Memory B cell (primary cell): Measurements from ENCODE around the gene CDH12.
"Not testable (repeated sequence)": the region's sequence is repeated elsewhere in the genome, so short reads cannot be mapped to it uniquely, and the experiment has no call there.

Source experiments
- ATAC-seq: fragments of 150-1000 bp; cut with Tn5 transposase; 2 replicates; pipeline ENCODE4 v1.10.0; 2021; ENCODE audit warnings: low read depth, mild to moderate bottlenecking, moderate library complexity
- DNase-seq, 2 donors: peaks; one replicate each; pipeline ENCODE4 v3.0.0; 2022; ENCODE audit warnings: low spot score in 2 of 2
- H3K27ac Mint-ChIP-seq: one replicate; pipeline ENCODE4 v1.8.0; 2022; ENCODE audit warnings: mild to moderate bottlenecking, moderate library complexity, mixed read lengths
- H3K27me3 Mint-ChIP-seq: one replicate; pipeline ENCODE4 v1.8.0; 2022; ENCODE audit warnings: mixed read lengths
- H3K36me3 Mint-ChIP-seq: one replicate; pipeline ENCODE4 v1.8.0; 2022; ENCODE audit warnings: mild to moderate bottlenecking, mixed read lengths
- H3K4me1 Mint-ChIP-seq: one replicate; pipeline ENCODE4 v1.8.0; 2022; ENCODE audit warnings: mixed read lengths
- H3K4me3 Mint-ChIP-seq: one replicate; pipeline ENCODE4 v1.8.0; 2022; ENCODE audit warnings: mild to moderate bottlenecking, moderate library complexity, mixed read lengths
- H3K9me3 Mint-ChIP-seq: one replicate; pipeline ENCODE4 v1.8.0; 2022; ENCODE audit warnings: mixed read lengths

The CDH12 gene

DNA sequence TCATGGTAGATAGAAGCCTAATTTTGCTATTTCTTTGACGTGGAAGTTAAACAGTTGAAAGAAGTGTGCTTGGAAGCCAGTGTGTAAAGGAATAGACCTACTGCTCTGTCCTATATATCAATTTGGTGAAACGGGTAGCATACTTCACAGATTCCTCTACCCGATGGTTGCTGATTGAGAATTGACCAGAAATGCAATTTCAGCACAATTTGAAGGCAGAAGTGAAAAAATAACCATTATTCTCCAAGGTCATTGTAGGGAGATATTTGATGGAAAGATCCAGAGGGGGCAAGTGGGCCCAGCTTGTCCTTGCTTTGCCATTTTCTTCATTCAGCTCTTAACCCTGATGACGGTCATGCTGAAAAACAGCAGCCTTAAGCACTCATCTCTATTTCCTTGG is 15.3 kb downstream of the CDH12 start:
- no peak overlapping the region for H3K4me3 Mint-ChIP-seq
- H3K27ac Mint-ChIP-seq, result no peak overlapping the region
- H3K4me1 Mint-ChIP-seq, result no peaks in the 10 kb centered on the region
- peaks cover 6% of the 10 kb centered on the region for H3K9me3 Mint-ChIP-seq
- H3K27me3 Mint-ChIP-seq, result no peaks in the 10 kb centered on the region
- ATAC-seq, result no peak
- no peak for DNase-seq
- H3K36me3 Mint-ChIP-seq, result no peaks in the 10 kb centered on the region

DNA sequence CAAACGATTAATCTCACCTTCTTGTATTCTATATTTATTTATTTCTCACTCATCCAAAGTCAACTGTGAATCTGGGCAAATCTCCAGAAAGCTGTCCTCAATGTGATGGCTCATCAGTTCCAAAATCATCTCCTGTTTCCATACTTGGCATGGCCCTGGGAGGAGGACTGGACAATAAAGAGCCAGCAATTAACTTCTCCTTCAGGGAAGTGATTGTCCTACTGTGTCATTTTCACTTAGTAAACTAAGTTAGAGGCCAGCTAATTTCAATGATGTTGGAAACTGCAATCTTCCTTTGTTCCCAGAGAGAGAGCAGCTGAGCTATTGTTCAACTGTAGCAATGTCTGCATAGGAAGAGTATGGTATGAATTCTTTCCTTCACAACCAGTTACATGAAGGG is 17.5 kb downstream of the CDH12 start:
- ATAC-seq (no peak), DNase-seq (no peak)
- Mint-ChIP-seq H3K36me3 (no peaks in the 10 kb centered on the region), H3K4me3 (no peak overlapping the region), H3K9me3 (peaks cover 5% of the 10 kb centered on the region), H3K27me3 (no peaks in the 10 kb centered on the region), H3K4me1 (no peaks in the 10 kb centered on the region), H3K27ac (no peak overlapping the region)

- H3K4me3 Mint-ChIP-seq, result no peak overlapping the region
- H3K9me3 Mint-ChIP-seq, result peaks cover 3% of the 10 kb centered on the region
Measured at GRCh38 chr5:22793463-22793862, 59.7 kb downstream of the CDH12 start.

GRCh38 chr5:22787807-22788206 is 65.3 kb downstream of the CDH12 start:
- no peak for ATAC-seq
- Mint-ChIP-seq H3K9me3 (peaks cover 3% of the 10 kb centered on the region), H3K4me3 (no peak overlapping the region), H3K4me1 (no peaks in the 10 kb centered on the region), H3K36me3 (no peaks in the 10 kb centered on the region), H3K27me3 (no peaks in the 10 kb centered on the region), H3K27ac (no peak overlapping the region)
- no peak for DNase-seq

More at GRCh38 chr5:22793463-22793862, 59.7 kb downstream of the CDH12 start:
- DNase-seq (no peak), ATAC-seq (no peak)
- Mint-ChIP-seq H3K27me3 (no peaks in the 10 kb centered on the region), H3K4me1 (no peaks in the 10 kb centered on the region), H3K27ac (no peak overlapping the region), H3K36me3 (no peaks in the 10 kb centered on the region)

DNA sequence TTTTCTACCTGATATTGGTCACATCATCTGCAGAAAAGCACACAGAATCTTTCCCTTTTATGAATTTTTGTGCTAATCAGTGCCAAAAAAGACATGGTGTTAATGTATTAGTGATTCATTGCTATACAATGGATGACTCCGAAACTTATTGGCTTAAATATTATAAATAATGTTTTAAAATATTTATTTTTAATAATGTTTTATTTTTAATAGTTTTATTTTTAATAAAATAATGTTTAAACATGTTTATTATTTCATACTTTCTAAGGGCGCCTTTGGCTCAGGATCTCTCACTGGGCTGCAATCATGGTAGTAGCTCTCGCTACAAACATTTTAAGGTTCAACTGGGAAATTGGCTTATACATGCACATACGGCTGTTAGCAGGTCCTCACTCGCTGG is 65.7 kb downstream of the CDH12 start:
- Mint-ChIP-seq H3K9me3 (peaks cover 3% of the 10 kb centered on the region), H3K36me3 (no peaks in the 10 kb centered on the region), H3K27me3 (no peaks in the 10 kb centered on the region), H3K4me1 (no peaks in the 10 kb centered on the region), H3K4me3 (no peak overlapping the region), H3K27ac (no peak overlapping the region)
- ATAC-seq (no peak), DNase-seq (no peak)

- no peak for ATAC-seq
- H3K4me3 Mint-ChIP-seq, result no peak overlapping the region
- no peak overlapping the region for H3K27ac Mint-ChIP-seq
Measured at GRCh38 chr5:22780756-22781155, 72.4 kb downstream of the CDH12 start.

DNA sequence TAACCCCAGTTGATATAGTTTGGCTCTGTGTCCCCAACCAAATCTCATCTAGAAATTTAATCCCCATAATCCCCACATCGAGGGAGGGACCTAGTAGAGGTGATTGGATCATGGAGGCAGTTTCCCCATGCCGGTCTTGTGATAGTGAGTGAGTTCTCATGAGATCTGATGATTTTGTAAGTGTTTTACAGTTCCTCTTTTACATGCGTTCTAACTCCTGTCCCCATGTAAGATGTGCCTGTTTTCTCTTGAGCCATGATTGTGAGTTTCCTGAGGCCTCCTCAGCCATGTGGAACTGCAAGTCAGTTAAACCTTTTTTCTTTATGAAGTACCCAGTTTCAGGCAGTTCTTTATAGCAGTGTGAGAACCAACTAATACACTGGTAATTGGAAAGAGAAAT is 73.6 kb downstream of the CDH12 start:
- no peak for DNase-seq
- no peak overlapping the region for H3K27ac Mint-ChIP-seq
- no peak for ATAC-seq
- peaks cover 2% of the 10 kb centered on the region for H3K4me1 Mint-ChIP-seq
- H3K9me3 Mint-ChIP-seq, result peaks cover 8% of the 10 kb centered on the region
- H3K36me3 Mint-ChIP-seq, result no peaks in the 10 kb centered on the region
- no peaks in the 10 kb centered on the region for H3K27me3 Mint-ChIP-seq
- no peak overlapping the region for H3K4me3 Mint-ChIP-seq

More at GRCh38 chr5:22780756-22781155, 72.4 kb downstream of the CDH12 start:
- no peaks in the 10 kb centered on the region for H3K36me3 Mint-ChIP-seq
- no peak for DNase-seq
- H3K9me3 Mint-ChIP-seq, result peaks cover 7% of the 10 kb centered on the region
- H3K27me3 Mint-ChIP-seq, result no peaks in the 10 kb centered on the region
- H3K4me1 Mint-ChIP-seq, result peaks cover 2% of the 10 kb centered on the region

GRCh38 chr5:22776285-22776684 is 76.9 kb downstream of the CDH12 start:
- no peak overlapping the region for H3K4me3 Mint-ChIP-seq
- H3K4me1 Mint-ChIP-seq, result peaks cover 2% of the 10 kb centered on the region
- H3K27ac Mint-ChIP-seq, result no peak overlapping the region
- peaks cover 7% of the 10 kb centered on the region for H3K9me3 Mint-ChIP-seq
- H3K27me3 Mint-ChIP-seq, result no peaks in the 10 kb centered on the region
- no peaks in the 10 kb centered on the region for H3K36me3 Mint-ChIP-seq
- DNase-seq (no peak), ATAC-seq (no peak)

DNA sequence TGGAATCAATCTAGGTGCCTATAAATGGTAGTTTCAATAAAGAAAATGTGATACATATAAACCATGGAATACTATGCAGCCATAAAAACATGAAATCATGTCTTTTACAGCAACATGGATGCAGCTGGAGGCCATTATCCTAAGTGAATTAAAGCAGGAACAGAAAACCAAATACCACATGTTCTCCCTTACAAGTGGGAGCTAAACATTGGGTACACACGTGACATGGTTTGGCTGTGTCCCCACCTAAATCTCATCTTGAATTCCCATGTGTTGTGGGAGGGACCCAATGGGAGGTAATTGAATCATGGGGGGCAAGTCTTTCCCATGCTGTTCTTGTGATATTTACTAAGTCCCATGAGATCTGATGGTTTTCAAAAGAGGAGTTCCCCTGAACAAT is 78.9 kb downstream of the CDH12 start:
- H3K27me3 Mint-ChIP-seq, H3K27ac Mint-ChIP-seq, ATAC-seq, H3K4me3 Mint-ChIP-seq, H3K4me1 Mint-ChIP-seq, H3K36me3 Mint-ChIP-seq, H3K9me3 Mint-ChIP-seq, DNase-seq: not testable (repeated sequence)

DNA sequence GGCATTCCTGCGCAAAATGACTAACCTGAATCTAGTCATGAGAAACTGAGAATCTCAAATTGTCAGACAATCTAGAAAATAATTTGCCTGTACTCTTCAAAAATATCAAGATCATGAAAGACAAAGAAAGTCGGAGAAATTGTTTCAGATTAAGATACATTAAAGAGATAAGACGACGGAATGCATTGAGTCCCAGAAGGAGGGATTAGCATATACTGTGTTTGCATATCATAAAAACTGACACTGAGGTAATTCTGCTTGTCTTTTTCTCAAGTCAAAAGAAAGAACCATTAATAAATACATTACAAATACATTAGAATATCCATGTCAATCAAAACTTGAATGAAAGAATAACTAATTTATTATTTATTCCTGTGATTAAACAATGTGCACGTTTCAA is 88.4 kb downstream of the CDH12 start:
- no peak overlapping the region for H3K4me3 Mint-ChIP-seq
- no peaks in the 10 kb centered on the region for H3K27me3 Mint-ChIP-seq
- DNase-seq (no peak), ATAC-seq (no peak)
- no peaks in the 10 kb centered on the region for H3K4me1 Mint-ChIP-seq
- no peaks in the 10 kb centered on the region for H3K36me3 Mint-ChIP-seq
- no peaks in the 10 kb centered on the region for H3K9me3 Mint-ChIP-seq
- H3K27ac Mint-ChIP-seq, result no peak overlapping the region

DNA sequence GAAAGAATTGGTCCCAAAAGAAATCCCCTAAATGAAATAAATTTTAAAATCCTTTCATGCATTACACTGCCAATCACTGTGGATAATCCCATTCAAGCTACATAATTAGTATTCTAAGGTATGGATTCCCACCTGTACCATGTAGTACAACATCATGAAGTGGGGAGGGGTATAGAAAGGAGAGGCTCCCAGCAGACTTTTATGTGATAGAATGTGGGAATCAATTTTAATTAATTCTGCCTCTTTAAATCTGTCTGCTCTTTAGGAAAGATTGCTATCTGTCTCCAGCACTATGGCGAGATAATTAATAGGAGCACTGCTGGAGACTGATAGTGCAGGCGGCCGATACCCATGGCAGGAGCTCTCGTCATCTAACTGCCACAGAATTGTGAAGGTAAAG is 95.4 kb downstream of the CDH12 start:
- no peak for ATAC-seq
- Mint-ChIP-seq H3K9me3 (peaks cover 4% of the 10 kb centered on the region), H3K27ac (no peak overlapping the region), H3K27me3 (no peaks in the 10 kb centered on the region), H3K4me1 (no peaks in the 10 kb centered on the region), H3K4me3 (no peak overlapping the region), H3K36me3 (no peaks in the 10 kb centered on the region)
- DNase-seq, result no peak

- Mint-ChIP-seq H3K27me3 (no peaks in the 10 kb centered on the region), H3K36me3 (no peaks in the 10 kb centered on the region), H3K27ac (no peak overlapping the region), H3K4me1 (no peaks in the 10 kb centered on the region), H3K9me3 (peaks cover 6% of the 10 kb centered on the region), H3K4me3 (no peak overlapping the region)
- DNase-seq (no peak), ATAC-seq (no peak)
Measured at GRCh38 chr5:22754155-22754554, 99.0 kb downstream of the CDH12 start.

DNA sequence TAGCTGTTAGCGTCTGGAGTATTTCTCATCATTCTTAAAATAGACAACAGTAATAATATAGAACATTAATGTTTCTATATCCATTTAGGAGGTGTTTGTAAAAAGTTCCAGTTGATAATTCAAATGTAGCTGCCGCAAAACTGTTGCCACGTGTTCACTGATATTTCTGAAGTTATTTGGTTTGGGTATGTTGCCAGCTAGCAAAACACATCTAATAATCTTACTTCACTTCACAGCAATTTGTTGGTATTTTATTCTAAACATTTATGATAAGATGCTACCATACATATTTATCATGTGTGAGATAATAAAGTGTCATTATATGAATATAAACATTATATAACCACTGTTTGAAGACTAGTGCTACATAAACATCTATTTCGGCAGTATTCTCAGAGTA is 101.6 kb downstream of the CDH12 start:
- Mint-ChIP-seq H3K27ac (no peak overlapping the region), H3K9me3 (peaks cover 6% of the 10 kb centered on the region), H3K4me1 (no peaks in the 10 kb centered on the region), H3K4me3 (no peak overlapping the region), H3K36me3 (no peaks in the 10 kb centered on the region), H3K27me3 (no peaks in the 10 kb centered on the region)
- ATAC-seq, result no peak
- no peak for DNase-seq

DNA sequence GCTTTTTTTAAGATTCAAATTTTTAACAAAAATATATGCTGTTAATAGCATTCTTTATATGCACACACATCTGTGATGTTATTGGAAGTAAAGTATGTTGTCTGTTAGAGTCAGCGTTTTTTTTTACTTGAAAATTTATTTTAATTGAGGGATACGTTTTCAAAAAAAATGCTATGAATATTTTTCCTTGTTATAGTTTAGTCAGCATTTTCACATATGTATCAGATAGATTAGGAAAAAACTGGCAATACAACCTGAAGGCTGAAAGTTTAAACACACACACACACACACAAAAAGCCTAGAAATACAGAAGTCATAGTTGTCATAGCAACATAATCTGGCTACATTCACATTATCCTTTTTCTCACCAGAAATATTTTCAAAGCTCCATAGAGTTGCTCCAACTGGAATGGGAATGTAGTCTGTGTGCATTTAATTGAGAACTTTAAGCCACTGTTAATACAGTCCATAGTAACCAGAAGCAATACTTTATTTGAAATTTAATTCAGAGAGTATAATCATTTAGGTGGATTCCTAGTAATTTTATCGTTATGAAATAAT is 116.6 kb downstream of the CDH12 start:
- Mint-ChIP-seq H3K9me3 (peaks cover 1% of the 10 kb centered on the region), H3K4me1 (no peaks in the 10 kb centered on the region), H3K27ac (no peak overlapping the region), H3K27me3 (no peaks in the 10 kb centered on the region), H3K4me3 (no peak overlapping the region), H3K36me3 (no peaks in the 10 kb centered on the region)
- no peak for DNase-seq
- ATAC-seq, result no peak

GRCh38 chr5:22734907-22735306 is 118.2 kb downstream of the CDH12 start:
- Mint-ChIP-seq H3K36me3 (no peaks in the 10 kb centered on the region), H3K4me3 (no peak overlapping the region), H3K27me3 (no peaks in the 10 kb centered on the region), H3K4me1 (no peaks in the 10 kb centered on the region), H3K27ac (no peak overlapping the region), H3K9me3 (peaks cover 1% of the 10 kb centered on the region)
- DNase-seq (no peak), ATAC-seq (no peak)
